Measurements from ENCODE around the gene RHNO1. TPM values are rescaled to one million over a fixed set of nuclear protein-coding genes. Genes with fewer than 3 reads are reported as not detected.
"Not testable (repeated sequence)": the region's sequence is repeated elsewhere in the genome, so short reads cannot be mapped to it uniquely, and the experiment has no call there.

RHNO1 gene
- polyA plus RNA-seq, 1 experiment, result 42.0 TPM

DNA sequence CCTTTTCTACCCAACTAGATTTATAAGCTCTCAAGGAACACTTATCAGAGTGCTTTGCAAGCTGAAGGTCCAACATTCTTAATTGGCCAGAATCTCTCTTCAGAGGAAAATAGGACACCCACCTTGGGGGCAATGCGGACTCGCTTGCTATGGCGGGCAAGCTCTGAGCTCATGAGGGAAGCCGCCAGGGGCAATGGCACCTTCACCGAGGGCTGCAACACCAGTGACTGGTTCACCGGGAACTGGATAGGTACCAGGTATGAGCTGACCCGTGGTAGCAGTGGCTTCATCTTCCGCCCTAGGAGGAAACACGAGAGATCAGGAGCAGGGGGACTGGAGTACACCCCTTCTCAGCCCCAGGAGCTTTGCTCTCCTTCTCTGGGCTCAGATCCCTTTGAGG lies 12.8 kb upstream of the RHNO1 start:
- no peak for DNase-seq (ENCODE audit: low read depth, low spot score)
- CTCF ChIA-PET, result interaction anchor here (1.5 kb wide), 1 partner anchor 11 kb away, joined by 13 read pairs; no protein-coding TSS in a partner anchor
- H3K4me3 ChIP-seq (ENCODE audit: low read depth, low read length), result no peak overlapping the region
- H3K27ac ChIP-seq (ENCODE audit: low read depth, low read length), result no peak overlapping the region
- POLR2A ChIA-PET, result interaction anchor here (1.4 kb wide), 1 partner anchor 10 kb away, joined by 3 read pairs; no protein-coding TSS in a partner anchor
- TF ChIP-seq, protein P1, sequence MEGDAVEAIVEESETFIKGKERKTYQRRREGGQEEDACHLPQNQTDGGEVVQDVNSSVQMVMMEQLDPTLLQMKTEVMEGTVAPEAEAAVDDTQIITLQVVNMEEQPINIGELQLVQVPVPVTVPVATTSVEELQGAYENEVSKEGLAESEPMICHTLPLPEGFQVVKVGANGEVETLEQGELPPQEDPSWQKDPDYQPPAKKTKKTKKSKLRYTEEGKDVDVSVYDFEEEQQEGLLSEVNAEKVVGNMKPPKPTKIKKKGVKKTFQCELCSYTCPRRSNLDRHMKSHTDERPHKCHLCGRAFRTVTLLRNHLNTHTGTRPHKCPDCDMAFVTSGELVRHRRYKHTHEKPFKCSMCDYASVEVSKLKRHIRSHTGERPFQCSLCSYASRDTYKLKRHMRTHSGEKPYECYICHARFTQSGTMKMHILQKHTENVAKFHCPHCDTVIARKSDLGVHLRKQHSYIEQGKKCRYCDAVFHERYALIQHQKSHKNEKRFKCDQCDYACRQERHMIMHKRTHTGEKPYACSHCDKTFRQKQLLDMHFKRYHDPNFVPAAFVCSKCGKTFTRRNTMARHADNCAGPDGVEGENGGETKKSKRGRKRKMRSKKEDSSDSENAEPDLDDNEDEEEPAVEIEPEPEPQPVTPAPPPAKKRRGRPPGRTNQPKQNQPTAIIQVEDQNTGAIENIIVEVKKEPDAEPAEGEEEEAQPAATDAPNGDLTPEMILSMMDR (IDR thresholded peaks at IDR 0.05; ENCODE audit: low read depth, low read length), result no peak
- no peaks in the 10 kb centered on the region for H3K9me3 ChIP-seq (ENCODE audit: control insufficient read depth, insufficient read depth, low read length)
- H3K27me3 ChIP-seq (ENCODE audit: control insufficient read depth, insufficient read depth, low read length), result no peaks in the 10 kb centered on the region

DNA sequence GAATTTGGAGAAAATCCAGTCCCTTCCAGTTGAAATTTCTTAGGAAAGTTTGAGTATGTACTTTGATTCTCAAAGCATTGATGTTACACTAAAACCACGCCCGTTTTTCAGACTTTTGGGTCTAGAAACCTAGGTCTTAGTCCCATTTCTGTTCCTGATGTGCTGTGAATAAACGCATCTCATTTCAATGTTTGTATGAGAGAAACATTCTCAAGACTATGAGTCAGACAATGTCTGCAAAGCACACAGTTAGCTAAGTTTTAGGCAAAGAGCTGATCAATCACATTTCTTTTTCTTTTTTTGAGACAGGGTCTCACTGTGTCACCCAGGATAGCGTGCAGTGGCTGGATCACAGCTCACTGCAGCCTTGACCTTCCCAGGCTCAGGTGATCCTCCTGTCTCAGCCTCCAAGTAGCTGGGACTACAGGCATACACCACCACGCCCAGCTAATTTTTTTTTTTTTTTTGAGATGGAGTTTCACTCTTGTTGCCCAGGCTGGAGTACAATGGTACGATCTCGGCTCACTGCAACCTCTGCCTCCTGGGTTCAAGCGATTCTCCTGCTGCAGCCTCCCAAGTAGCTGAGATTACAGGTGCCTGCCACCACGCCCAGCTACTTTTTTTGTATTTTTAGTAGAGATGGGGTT lies 7.9 kb upstream of the RHNO1 start:
- not testable (repeated sequence) for DNase-seq (ENCODE audit: low read depth, low spot score); H3K4me3 ChIP-seq (ENCODE audit: low read depth, low read length); H3K27ac ChIP-seq (ENCODE audit: low read depth, low read length); H3K9me3 ChIP-seq (ENCODE audit: control insufficient read depth, insufficient read depth, low read length); H3K27me3 ChIP-seq (ENCODE audit: control insufficient read depth, insufficient read depth, low read length)
- ChIA-PET POLR2A (interaction anchor here (0.8 kb wide), 1 partner anchor 21 kb away, joined by 3 read pairs; the partner anchor contains the start of gene TULP3), CTCF (interaction anchor here (0.8 to 4.3 kb wide), 5 partner anchors 16 to 172 kb away, joined by 3 to 31 read pairs (median 4); no protein-coding TSS in a partner anchor)

GRCh38 chr12:2876431-2877046 lies 484 bp upstream of the RHNO1 start:
- DNase-seq (ENCODE audit: low read depth, low spot score), result no peak
- ChIA-PET CTCF (interaction anchor here (0.9 to 2.2 kb wide), 3 partner anchors 8 to 23 kb away, joined by 3 to 11 read pairs (median 3); no protein-coding TSS in a partner anchor), POLR2A (interaction anchor here (0.6 to 1.1 kb wide), 4 partner anchors 9 to 31 kb away, joined by 3 to 15 read pairs (median 4); partner anchors contain the start of gene TULP3)
- H3K9me3 ChIP-seq (ENCODE audit: control insufficient read depth, insufficient read depth, low read length), result no peaks in the 10 kb centered on the region; the same call in 1 of the 2 replicates
- TF ChIP-seq, protein P1 (IDR thresholded peaks at IDR 0.05; ENCODE audit: low read depth, low read length), result no peak
- peak overlapping the region; percentile 57 for H3K27ac ChIP-seq (ENCODE audit: low read depth, low read length)
- peak overlapping the region; percentile 82 for H3K4me3 ChIP-seq (ENCODE audit: low read depth, low read length)
- no peaks in the 10 kb centered on the region for H3K27me3 ChIP-seq (ENCODE audit: control insufficient read depth, insufficient read depth, low read length)

DNA sequence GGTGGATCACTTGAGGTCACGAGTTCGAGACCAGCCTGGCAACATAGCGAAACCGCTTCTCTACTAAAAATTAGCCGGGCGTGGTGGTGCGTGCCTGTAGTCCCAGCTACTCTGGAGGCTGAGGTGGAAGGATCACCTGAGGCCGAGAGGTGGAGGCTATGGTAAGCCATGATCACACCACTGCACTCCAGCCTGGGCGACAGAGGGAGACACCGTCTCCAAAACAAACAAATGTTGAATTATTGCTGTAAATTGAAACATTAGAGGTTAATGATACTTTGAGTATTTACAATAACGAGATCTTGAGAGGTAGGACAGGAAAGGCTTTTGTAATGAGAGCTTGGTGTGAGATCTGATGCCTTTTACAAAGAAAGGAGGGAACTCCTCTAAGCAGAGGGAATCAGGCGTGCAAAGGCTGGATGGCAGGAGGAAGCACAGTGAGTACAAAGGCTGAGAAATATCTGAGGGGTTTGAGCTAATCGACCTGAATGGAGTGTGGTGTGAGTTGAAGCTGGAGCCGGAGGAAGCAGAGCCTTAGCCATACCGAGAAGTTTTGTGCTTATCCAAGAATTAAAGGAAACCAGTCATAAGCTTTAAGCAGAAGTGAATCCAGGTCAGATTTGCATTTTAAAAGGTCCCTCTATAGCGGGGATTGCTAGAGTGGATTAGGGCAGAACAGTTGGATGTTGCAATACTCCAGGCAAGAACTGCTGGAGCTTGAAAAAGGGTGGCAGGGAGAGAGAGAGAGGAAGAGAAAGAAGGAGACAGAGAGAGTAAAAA lies 1.1 kb downstream of the RHNO1 start:
- Histone ChIP-seq H3K27me3 (ENCODE audit: control insufficient read depth, insufficient read depth, low read length) (no peaks in the 10 kb centered on the region), H3K4me3 (ENCODE audit: low read depth, low read length) (peak overlapping the region; percentile 82), H3K27ac (ENCODE audit: low read depth, low read length) (peak overlapping the region; percentile 84), H3K9me3 (ENCODE audit: control insufficient read depth, insufficient read depth, low read length) (no peaks in the 10 kb centered on the region; the same call in 1 of the 2 replicates)
- CTCF ChIA-PET, result interaction anchor here (0.7 to 2.2 kb wide), 3 partner anchors 8 to 24 kb away, joined by 3 to 11 read pairs (median 3); no protein-coding TSS in a partner anchor
- POLR2A ChIA-PET, result interaction anchor here (0.6 to 0.9 kb wide), 2 partner anchors 14 to 578 kb away, joined by 3 to 4 read pairs; no protein-coding TSS in a partner anchor
- TF ChIP-seq, protein P1 (IDR thresholded peaks at IDR 0.05; ENCODE audit: low read depth, low read length), result no peak
- no peak for DNase-seq (ENCODE audit: low read depth, low spot score)

DNA sequence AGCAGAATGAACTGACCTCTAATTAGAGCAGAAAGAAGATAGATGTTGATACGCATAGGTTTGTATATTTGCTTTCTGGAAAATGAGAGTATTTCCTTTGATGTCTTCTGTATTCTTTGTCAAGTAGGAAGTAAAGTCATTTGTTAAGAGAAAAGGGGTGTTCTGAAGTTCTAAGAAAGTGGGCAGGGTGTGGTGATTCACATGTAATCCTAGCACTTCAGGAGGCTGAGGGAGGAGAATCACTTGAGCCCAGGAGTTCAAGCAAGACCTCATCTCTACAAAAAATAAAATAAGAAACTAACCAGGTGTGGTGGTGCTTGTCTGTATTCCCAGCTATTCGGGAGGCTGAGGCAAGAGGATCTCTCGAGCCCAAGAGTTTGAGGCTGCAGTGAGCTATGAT lies 2.8 kb downstream of the RHNO1 start:
- H3K9me3 ChIP-seq (ENCODE audit: control insufficient read depth, insufficient read depth, low read length), result no peaks in the 10 kb centered on the region; the same call in 1 of the 2 replicates
- TF ChIP-seq, protein P1 (IDR thresholded peaks at IDR 0.05; ENCODE audit: low read depth, low read length), result no peak
- H3K27me3 ChIP-seq (ENCODE audit: control insufficient read depth, insufficient read depth, low read length), result no peaks in the 10 kb centered on the region
- POLR2A ChIA-PET, result no interaction called here
- no peak overlapping the region for H3K4me3 ChIP-seq (ENCODE audit: low read depth, low read length)
- CTCF ChIA-PET, result interaction anchor here (0.6 kb wide), 1 partner anchor 168 kb away, joined by 6 read pairs; no protein-coding TSS in a partner anchor
- no peak overlapping the region for H3K27ac ChIP-seq (ENCODE audit: low read depth, low read length)
- DNase-seq (ENCODE audit: low read depth, low spot score), result no peak
